CD14-positive monocyte (primary cell): Measurements from ENCODE around the gene RBP7. TPM values are rescaled to one million over a fixed set of nuclear protein-coding genes. Genes with fewer than 3 reads are reported as not detected.

Source experiments
- DNase-seq, 3 donors: peaks; one replicate each; pipeline ENCODE4 v3.0.0-alpha.2; 2011 to 2022
- H2AFZ ChIP-seq: 2 replicates; pipeline ENCODE4 v1.6.0; 2012; ENCODE audit warnings: mild to moderate bottlenecking, low read depth, low read length, inconsistent platforms; ENCODE audit not compliant: insufficient read depth, poor library complexity, severe bottlenecking
- H3K27ac ChIP-seq, 2 donors: 1 replicate in 1 of 2; 2 replicates in 1 of 2; pipeline ENCODE4 v1.5.1; 2012 to 2013; ENCODE audit warnings: low read length in 2 of 2, control low read depth in 1 of 2, inconsistent platforms in 1 of 2, low read depth in 1 of 2, mild to moderate bottlenecking in 1 of 2
- H3K27me3 ChIP-seq, 2 donors: one replicate each; pipeline versions ENCODE4 v1.6.0 to v1.6.1; 2011 to 2013; ENCODE audit warnings: low read length in 2 of 2; ENCODE audit not compliant: control insufficient read depth in 2 of 2, insufficient read depth in 2 of 2
- H3K36me3 ChIP-seq, 2 donors: replicated peaks in 1 of 2; 1 replicate in 1 of 2; 2 replicates in 1 of 2; pipeline versions ENCODE4 v1.5.1 to v1.6.1; 2012 to 2013; ENCODE audit warnings: low read length in 2 of 2, control low read depth in 1 of 2, inconsistent platforms in 1 of 2, mild to moderate bottlenecking in 1 of 2; ENCODE audit not compliant: insufficient read depth in 2 of 2, control insufficient read depth in 1 of 2
- H3K4me1 ChIP-seq, 2 donors: 1 replicate in 1 of 2; 2 replicates in 1 of 2; pipeline versions ENCODE4 v1.5.1 to v1.6.1; 2012 to 2013; ENCODE audit warnings: low read length in 2 of 2, control low read depth in 1 of 2, inconsistent platforms in 1 of 2, mild to moderate bottlenecking in 1 of 2, moderate library complexity in 1 of 2; ENCODE audit not compliant: insufficient read depth in 2 of 2, control insufficient read depth in 1 of 2
- H3K4me2 ChIP-seq: replicated peaks from 2 replicates; pipeline ENCODE3; 2012; ENCODE audit warnings: low read length, moderate library complexity, mild to moderate bottlenecking; ENCODE audit not compliant: poor library complexity, severe bottlenecking; ENCODE audit errors: extremely low read depth
- H3K4me3 ChIP-seq, 3 experiments: fragments of 200-600 bp in 1 of 3; sonication (generic) in 1 of 3; replicated peaks in 1 of 3; 1 replicate in 2 of 3; 2 replicates in 1 of 3; pipeline ENCODE4 v1.5.1; 2011 to 2013; ENCODE audit warnings: low read length in 3 of 3, mild to moderate bottlenecking in 3 of 3, control low read depth in 2 of 3, low read depth in 2 of 3, inconsistent platforms in 1 of 3, moderate library complexity in 1 of 3
- H3K79me2 ChIP-seq: 2 replicates; pipeline ENCODE4 v1.6.0; 2012; ENCODE audit warnings: mild to moderate bottlenecking, control low read depth, inconsistent platforms, low read length, moderate library complexity; ENCODE audit not compliant: insufficient read depth
- H3K9ac ChIP-seq: 2 replicates; pipeline ENCODE4 v1.6.0; 2017; ENCODE audit warnings: low read length, mild to moderate bottlenecking; ENCODE audit not compliant: insufficient read depth, poor library complexity, severe bottlenecking
- H3K9me3 ChIP-seq, 2 donors: replicated peaks in 1 of 2; 1 replicate in 1 of 2; 2 replicates in 1 of 2; pipeline versions ENCODE4 v1.5.1 to v1.6.1; 2012 to 2013; ENCODE audit warnings: low read length in 2 of 2, control low read depth in 1 of 2; ENCODE audit not compliant: control insufficient read depth in 1 of 2, insufficient read depth in 1 of 2
- H4K20me1 ChIP-seq: 2 replicates; pipeline ENCODE4 v1.6.0; 2012; ENCODE audit warnings: mild to moderate bottlenecking, low read length, control low read depth, moderate library complexity; ENCODE audit not compliant: insufficient read depth
- H3K27ac Mint-ChIP-seq, 7 donors: one replicate each; pipeline ENCODE4 v1.8.0; 2020; ENCODE audit warnings: mild to moderate bottlenecking in 7 of 7, mixed read lengths in 7 of 7, moderate library complexity in 6 of 7, inconsistent platforms in 2 of 7
- H3K27me3 Mint-ChIP-seq, 3 donors: one replicate each; pipeline ENCODE4 v1.8.0; 2021 to 2022; ENCODE audit warnings: low read depth in 3 of 3, mild to moderate bottlenecking in 3 of 3, mixed read lengths in 3 of 3, moderate library complexity in 3 of 3, inconsistent platforms in 1 of 3
- H3K36me3 Mint-ChIP-seq, 2 donors: one replicate each; pipeline ENCODE4 v1.8.0; 2020; ENCODE audit warnings: mixed read lengths in 2 of 2, inconsistent platforms in 1 of 2, mild to moderate bottlenecking in 1 of 2
- H3K4me1 Mint-ChIP-seq: one replicate; pipeline ENCODE4 v1.8.0; 2020; ENCODE audit warnings: mild to moderate bottlenecking, mixed read lengths
- H3K4me3 Mint-ChIP-seq, 2 donors: one replicate each; pipeline ENCODE4 v1.8.0; 2020; ENCODE audit warnings: mild to moderate bottlenecking in 2 of 2, mixed read lengths in 2 of 2, moderate library complexity in 1 of 2
- H3K9me3 Mint-ChIP-seq, 7 donors: one replicate each; pipeline ENCODE4 v1.8.0; 2020 to 2022; ENCODE audit warnings: mixed read lengths in 7 of 7, mild to moderate bottlenecking in 6 of 7, moderate library complexity in 6 of 7, inconsistent platforms in 2 of 7
- WGBS: methylation state at CpG from one replicate; pipeline ENCODE4 v1.1.5; 2013; ENCODE audit warnings: missing lambda C conversion rate; ENCODE audit not compliant: insufficient coverage; 5-methylcytosine and 5-hydroxymethylcytosine counted together
- intact Hi-C, 2 donors: fragments of 100-400 bp; cut with micrococcal nuclease; formaldehyde crosslinking; loops; one replicate each; pipeline versions ENCODE4 v1.15.0 to v1.15.1; 2023
- polyA plus RNA-seq, 3 donors: library from polyadenylated mRNA; depleted of rRNA in 1 of 3; unstranded in 2 of 3; stranded (reverse) in 1 of 3; fragments of 300-500 nt in 2 of 3; fragments of >200 nt in 1 of 3; fragmentation: Illumina TruSeq in 2 of 3; gene quantifications; 1 replicate in 2 of 3; 2 replicates in 1 of 3; pipeline ENCODE4 v1.2.3, GENCODE V29; 2012 to 2021
- TF ChIP-seq, protein P1 (sequence below): fragments of 200-600 bp; IDR thresholded peaks from one replicate; pipeline ENCODE4 v1.8.0; 2022; ENCODE audit warnings: antibody characterized with exemption, mild to moderate bottlenecking

Gene RBP7
- polyA plus RNA-seq, 3 donors, result 116 to 340 (median 306) TPM

DNA sequence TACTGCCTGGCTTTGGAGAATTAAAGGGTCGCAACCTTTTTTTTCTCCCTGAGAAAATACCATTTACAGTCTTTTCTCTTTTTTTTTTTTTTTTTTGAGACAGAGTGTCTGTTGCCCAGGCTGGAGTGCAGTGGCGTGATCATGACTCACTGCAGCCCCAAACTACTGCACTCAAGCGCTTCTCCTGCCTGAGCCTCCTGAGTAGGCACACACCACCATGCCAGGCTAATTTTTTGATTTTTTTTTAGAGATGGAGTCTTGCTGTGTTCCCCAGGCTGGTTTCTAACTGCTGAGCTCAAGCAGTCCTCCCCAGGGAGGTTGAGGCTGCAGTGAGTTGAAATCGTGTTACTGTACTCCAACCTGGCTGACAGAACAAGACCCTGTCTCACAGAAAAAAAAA is 60.3 kb downstream of the RBP7 start:
- Histone ChIP-seq H4K20me1 (peaks cover 87% of the 10 kb centered on the region), H3K27ac (peak overlapping the region in 1 of 2 donors; percentile 2), H2AFZ (no peak overlapping the region), H3K27me3 (no peaks in the 10 kb centered on the region), H3K4me1 (peaks cover 19 to 20% of the 10 kb centered on the region in 2 donors), H3K79me2 (peaks cover 86% of the 10 kb centered on the region), H3K36me3 (peaks cover 8 to 36% of the 10 kb centered on the region in 2 donors), H3K9ac (no peak overlapping the region), H3K9me3 (no peaks in the 10 kb centered on the region), H3K4me2 (no peak overlapping the region), H3K4me3 (no peak overlapping the region)
- H3K27me3 Mint-ChIP-seq, result no peaks in the 10 kb centered on the region
- TF ChIP-seq, protein P1, sequence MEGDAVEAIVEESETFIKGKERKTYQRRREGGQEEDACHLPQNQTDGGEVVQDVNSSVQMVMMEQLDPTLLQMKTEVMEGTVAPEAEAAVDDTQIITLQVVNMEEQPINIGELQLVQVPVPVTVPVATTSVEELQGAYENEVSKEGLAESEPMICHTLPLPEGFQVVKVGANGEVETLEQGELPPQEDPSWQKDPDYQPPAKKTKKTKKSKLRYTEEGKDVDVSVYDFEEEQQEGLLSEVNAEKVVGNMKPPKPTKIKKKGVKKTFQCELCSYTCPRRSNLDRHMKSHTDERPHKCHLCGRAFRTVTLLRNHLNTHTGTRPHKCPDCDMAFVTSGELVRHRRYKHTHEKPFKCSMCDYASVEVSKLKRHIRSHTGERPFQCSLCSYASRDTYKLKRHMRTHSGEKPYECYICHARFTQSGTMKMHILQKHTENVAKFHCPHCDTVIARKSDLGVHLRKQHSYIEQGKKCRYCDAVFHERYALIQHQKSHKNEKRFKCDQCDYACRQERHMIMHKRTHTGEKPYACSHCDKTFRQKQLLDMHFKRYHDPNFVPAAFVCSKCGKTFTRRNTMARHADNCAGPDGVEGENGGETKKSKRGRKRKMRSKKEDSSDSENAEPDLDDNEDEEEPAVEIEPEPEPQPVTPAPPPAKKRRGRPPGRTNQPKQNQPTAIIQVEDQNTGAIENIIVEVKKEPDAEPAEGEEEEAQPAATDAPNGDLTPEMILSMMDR, result no peak
- H3K27ac Mint-ChIP-seq, result peak overlapping the region in 3 of 7 donors; percentile 58 to 74 (median 63)
- intact Hi-C loops, result no loop called here
- no CpG with 5 or more reads among the region's 4 CpGs for WGBS
- H3K9me3 Mint-ChIP-seq, result peaks cover 0 to 2% (median 0%) of the 10 kb centered on the region in 7 donors
- peaks cover 29% of the 10 kb centered on the region for H3K4me1 Mint-ChIP-seq
- peak in 1 of 3 donors; percentile 23 for DNase-seq
- H3K36me3 Mint-ChIP-seq, result peaks cover 33 to 43% of the 10 kb centered on the region in 2 donors
- no peak overlapping the region for H3K4me3 Mint-ChIP-seq

DNA sequence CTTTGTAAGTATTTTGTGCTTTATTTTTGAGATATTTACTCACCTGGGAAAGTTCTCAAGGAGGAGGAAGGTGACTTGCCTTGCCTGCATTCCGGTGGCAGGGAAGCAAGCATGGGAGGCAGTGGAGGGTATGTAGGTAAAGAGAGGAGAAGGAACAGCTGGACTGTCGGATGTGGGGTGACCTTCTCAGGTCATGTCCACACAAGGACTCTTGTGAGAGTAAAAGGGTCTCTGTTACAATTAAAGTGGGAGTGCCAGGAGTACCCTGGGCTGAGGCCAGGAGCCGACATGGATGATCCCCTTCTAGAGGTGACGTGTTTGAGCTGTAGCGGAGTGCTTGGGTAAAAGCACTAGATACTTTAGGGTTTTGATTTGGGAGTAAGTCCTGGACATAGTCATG is 60.8 kb downstream of the RBP7 start:
- TF ChIP-seq, protein P1, result no peak
- WGBS, result 95% methylated on average over 5 of the region's 5 CpGs
- Mint-ChIP-seq H3K4me1 (peaks cover 29% of the 10 kb centered on the region), H3K9me3 (peaks cover 0 to 2% (median 0%) of the 10 kb centered on the region in 7 donors), H3K4me3 (no peak overlapping the region), H3K27ac (peak overlapping the region in 3 of 7 donors; percentile 49 to 74 (median 58)), H3K27me3 (no peaks in the 10 kb centered on the region), H3K36me3 (peaks cover 28 to 44% of the 10 kb centered on the region in 2 donors)
- intact Hi-C loops, result no loop called here
- no peak for DNase-seq
- H3K36me3 ChIP-seq, result peaks cover 5 to 32% of the 10 kb centered on the region in 2 donors
- H3K4me3 ChIP-seq, result no peak overlapping the region
- no peak overlapping the region for H3K4me2 ChIP-seq
- peaks cover 86% of the 10 kb centered on the region for H4K20me1 ChIP-seq
- H3K27ac ChIP-seq, result peak overlapping the region in 1 of 2 donors; percentile 2
- H3K4me1 ChIP-seq, result peaks cover 19 to 20% of the 10 kb centered on the region in 2 donors
- H3K27me3 ChIP-seq, result no peaks in the 10 kb centered on the region
- H3K79me2 ChIP-seq, result peaks cover 86% of the 10 kb centered on the region
- H3K9ac ChIP-seq, result no peak overlapping the region
- H2AFZ ChIP-seq, result no peak overlapping the region
- no peaks in the 10 kb centered on the region for H3K9me3 ChIP-seq
